ENCODE results near the gene ZHX3. TPM values are rescaled to one million over a fixed set of nuclear protein-coding genes. Genes with fewer than 3 reads are reported as not detected.

The ZHX3 gene
- total and polyA plus RNA-seq, 2 donors (not counting 1 experiment from before 2014, with no cell fraction given): 4.3 to 22.2 TPM

DNA sequence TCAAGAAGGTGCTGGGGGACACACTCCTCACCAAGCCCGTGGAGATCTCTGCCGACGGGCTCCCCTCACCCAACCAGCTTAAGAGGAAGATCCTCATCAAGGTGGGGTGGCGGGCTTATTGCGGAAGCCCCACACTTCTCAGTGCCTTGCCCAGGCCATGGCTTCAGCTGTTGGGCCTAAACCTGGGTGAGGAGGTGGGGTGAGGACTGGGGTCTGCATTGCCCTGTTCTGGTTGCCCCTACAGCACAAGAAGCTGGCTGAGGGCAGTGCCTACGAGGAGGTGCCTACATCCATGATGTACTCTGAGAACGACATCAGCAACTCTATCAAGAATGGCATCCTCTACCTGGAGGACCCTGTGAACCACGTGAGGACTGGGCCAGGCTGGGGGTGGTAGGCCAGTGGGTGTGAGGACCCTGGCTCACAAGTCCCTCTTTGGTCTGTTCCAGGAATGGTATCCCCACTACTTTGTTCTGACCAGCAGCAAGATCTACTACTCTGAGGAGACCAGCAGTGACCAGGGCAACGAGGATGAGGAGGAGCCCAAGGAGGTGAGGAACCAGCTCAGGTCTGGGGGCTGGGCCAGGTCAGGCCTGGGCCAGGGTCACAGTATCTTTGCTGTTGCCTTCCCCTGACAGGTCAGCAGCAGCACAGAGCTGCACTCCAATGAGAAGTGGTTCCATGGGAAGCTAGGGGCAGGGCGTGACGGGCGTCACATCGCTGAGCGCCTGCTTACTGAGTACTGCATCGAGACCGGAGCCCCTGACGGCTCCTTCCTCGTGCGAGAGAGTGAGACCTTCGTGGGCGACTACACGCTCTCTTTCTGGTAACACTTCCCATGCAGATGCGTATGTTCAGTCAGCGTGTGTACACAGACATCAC is 152.3 kb downstream of the ZHX3 start:
- Histone ChIP-seq H3K4me3 (ENCODE audit: control extremely low read depth in 1 of 5, extremely low read depth in 1 of 5, insufficient read depth in 1 of 5, low read depth in 2 of 5, low read length in 4 of 5) (no peak overlapping the region), H3K79me2 (ENCODE audit: control insufficient read depth, insufficient read depth, low read length) (peaks cover 12% of the 10 kb centered on the region), H3K27me3 (replicated peaks in 1 of 4; ENCODE audit: control extremely low read depth in 1 of 4, control insufficient read depth in 3 of 4, insufficient read depth in 4 of 4, low read length in 3 of 4) (peaks cover 0 to 9% (median under 1%) of the 10 kb centered on the region in 4 experiments), H3K4me2 (replicated peaks; ENCODE audit: low read depth, low read length, poor library complexity, severe bottlenecking) (no peak overlapping the region), H3K4me1 (ENCODE audit: control insufficient read depth in 2 of 2, insufficient read depth in 2 of 2, low read length in 2 of 2) (peaks cover 6 to 13% of the 10 kb centered on the region in 2 donors), H3K27ac (ENCODE audit: low read length in 2 of 2) (no peak overlapping the region), H3K9ac (ENCODE audit: low read length) (no peak overlapping the region), H3K9me3 (ENCODE audit: control extremely low read depth in 1 of 3, control insufficient read depth in 2 of 3, insufficient read depth in 1 of 3, low read length in 2 of 3) (no peaks in the 10 kb centered on the region), H2AFZ (ENCODE audit: insufficient read depth, low read depth, low read length, poor library complexity, severe bottlenecking) (no peak overlapping the region), H4K20me1 (ENCODE audit: control insufficient read depth, insufficient read depth, low read length, poor library complexity, severe bottlenecking) (peaks cover 22% of the 10 kb centered on the region), H3K36me3 (replicated peaks in 1 of 2; ENCODE audit: control extremely low read depth in 1 of 2, control insufficient read depth in 1 of 2, extremely low read depth in 1 of 2, insufficient read depth in 2 of 2, low read length in 1 of 2) (peaks cover 0 to 83% of the 10 kb centered on the region in 2 experiments)
- DNase-seq (no peak), ATAC-seq (ENCODE audit: low read depth) (no peak)
- intact Hi-C loops (cut with micrococcal nuclease): no loop called here
- Mint-ChIP-seq H3K27me3 (no peaks in the 10 kb centered on the region), H3K4me1 (peaks cover 12% of the 10 kb centered on the region), H3K4me3 (no peak overlapping the region), H3K27ac (no peak overlapping the region), H3K9me3 (ENCODE audit: insufficient read depth) (no peaks in the 10 kb centered on the region)
- CTCF ChIA-PET: interaction anchor here (1.4 kb wide), 1 partner anchor 8 kb away, joined by 6 read pairs; no protein-coding TSS in a partner anchor
- POLR2A ChIA-PET: interaction anchor here (0.7 kb wide), 1 partner anchor 27 kb away, joined by 3 read pairs; no protein-coding TSS in a partner anchor
- 89% methylated on average over 22 of the region's 24 CpGs for WGBS (ENCODE audit: insufficient coverage)
- TF ChIP-seq EZH2 (IDR thresholded peaks at IDR 0.05; ENCODE audit: borderline replicate concordance, insufficient read depth, low read depth, low read length, poor library complexity, severe bottlenecking): no peak
- TF ChIP-seq, protein P1, sequence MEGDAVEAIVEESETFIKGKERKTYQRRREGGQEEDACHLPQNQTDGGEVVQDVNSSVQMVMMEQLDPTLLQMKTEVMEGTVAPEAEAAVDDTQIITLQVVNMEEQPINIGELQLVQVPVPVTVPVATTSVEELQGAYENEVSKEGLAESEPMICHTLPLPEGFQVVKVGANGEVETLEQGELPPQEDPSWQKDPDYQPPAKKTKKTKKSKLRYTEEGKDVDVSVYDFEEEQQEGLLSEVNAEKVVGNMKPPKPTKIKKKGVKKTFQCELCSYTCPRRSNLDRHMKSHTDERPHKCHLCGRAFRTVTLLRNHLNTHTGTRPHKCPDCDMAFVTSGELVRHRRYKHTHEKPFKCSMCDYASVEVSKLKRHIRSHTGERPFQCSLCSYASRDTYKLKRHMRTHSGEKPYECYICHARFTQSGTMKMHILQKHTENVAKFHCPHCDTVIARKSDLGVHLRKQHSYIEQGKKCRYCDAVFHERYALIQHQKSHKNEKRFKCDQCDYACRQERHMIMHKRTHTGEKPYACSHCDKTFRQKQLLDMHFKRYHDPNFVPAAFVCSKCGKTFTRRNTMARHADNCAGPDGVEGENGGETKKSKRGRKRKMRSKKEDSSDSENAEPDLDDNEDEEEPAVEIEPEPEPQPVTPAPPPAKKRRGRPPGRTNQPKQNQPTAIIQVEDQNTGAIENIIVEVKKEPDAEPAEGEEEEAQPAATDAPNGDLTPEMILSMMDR (IDR thresholded peaks at IDR 0.05): no peak

- WGBS (ENCODE audit: insufficient coverage): 92% methylated on average over 10 of the region's 11 CpGs
- Histone ChIP-seq H3K27me3 (replicated peaks in 1 of 4; ENCODE audit: control extremely low read depth in 1 of 4, control insufficient read depth in 3 of 4, insufficient read depth in 4 of 4, low read length in 3 of 4) (peaks cover 0 to 9% (median under 1%) of the 10 kb centered on the region in 4 experiments), H3K4me1 (ENCODE audit: control insufficient read depth in 2 of 2, insufficient read depth in 2 of 2, low read length in 2 of 2) (peaks cover 6 to 24% of the 10 kb centered on the region in 2 donors), H3K4me3 (ENCODE audit: control extremely low read depth in 1 of 5, extremely low read depth in 1 of 5, insufficient read depth in 1 of 5, low read depth in 2 of 5, low read length in 4 of 5) (no peak overlapping the region), H3K9me3 (ENCODE audit: control extremely low read depth in 1 of 3, control insufficient read depth in 2 of 3, insufficient read depth in 1 of 3, low read length in 2 of 3) (no peaks in the 10 kb centered on the region), H4K20me1 (ENCODE audit: control insufficient read depth, insufficient read depth, low read length, poor library complexity, severe bottlenecking) (peaks cover 22% of the 10 kb centered on the region), H3K36me3 (replicated peaks in 1 of 2; ENCODE audit: control extremely low read depth in 1 of 2, control insufficient read depth in 1 of 2, extremely low read depth in 1 of 2, insufficient read depth in 2 of 2, low read length in 1 of 2) (peaks cover 0 to 78% of the 10 kb centered on the region in 2 experiments), H3K79me2 (ENCODE audit: control insufficient read depth, insufficient read depth, low read length) (peaks cover 22% of the 10 kb centered on the region), H3K27ac (ENCODE audit: low read length in 2 of 2) (no peak overlapping the region), H2AFZ (ENCODE audit: insufficient read depth, low read depth, low read length, poor library complexity, severe bottlenecking) (no peak overlapping the region), H3K9ac (ENCODE audit: low read length) (no peak overlapping the region), H3K4me2 (replicated peaks; ENCODE audit: low read depth, low read length, poor library complexity, severe bottlenecking) (no peak overlapping the region)
- no peak for ATAC-seq (ENCODE audit: low read depth)
- peaks cover 21% of the 10 kb centered on the region for H3K4me1 Mint-ChIP-seq
- intact Hi-C loops (cut with micrococcal nuclease): no loop called here
- no peak overlapping the region for H3K4me3 Mint-ChIP-seq
- ChIA-PET POLR2A (no interaction called here), CTCF (interaction anchor here (7.3 kb wide), 1 partner anchor 8 kb away, joined by 64 read pairs; no protein-coding TSS in a partner anchor)
- no peak for TF ChIP-seq EZH2 (IDR thresholded peaks at IDR 0.05; ENCODE audit: borderline replicate concordance, insufficient read depth, low read depth, low read length, poor library complexity, severe bottlenecking)
- TF ChIP-seq, protein P1 (IDR thresholded peaks at IDR 0.05): no peak
- DNase-seq: no peak
- H3K27ac Mint-ChIP-seq: no peak overlapping the region
- no peaks in the 10 kb centered on the region for H3K27me3 Mint-ChIP-seq
- no peaks in the 10 kb centered on the region for H3K9me3 Mint-ChIP-seq (ENCODE audit: insufficient read depth)
These were observed 153.7 kb downstream of the ZHX3 start for GRCh38 chr20:41163821-41164220.

Data from B cell (primary cell).